Astrocyte of the spinal cord (primary cell): ENCODE measurements around the gene CEP83.
A peak's percentile ranks its signal among the peaks of the same experiment; 100 is the strongest.

Source experiments
- DNase-seq: peaks from one replicate; pipeline ENCODE4 v3.0.0; 2011; ENCODE audit warnings: low read depth, low spot score
- H3K4me3 ChIP-seq: 2 replicates; pipeline ENCODE4 v1.5.1; 2011; ENCODE audit warnings: low read depth, mild to moderate bottlenecking, low read length, moderate library complexity
- CTCF ChIP-seq: IDR thresholded peaks from 2 replicates; pipeline ENCODE4 v1.5.1; 2012; ENCODE audit warnings: low read depth, mild to moderate bottlenecking, low read length, inconsistent platforms
- in situ Hi-C: cut with HindIII; loops from 2 replicates; pipeline ENCODE4 v1.10.0; 2017; ENCODE audit warnings: low sequenced_read_pairs

The CEP83 gene

GRCh38 chr12:94500831-94501567 lies 41.3 kb upstream of the CEP83 start:
- in situ Hi-C loops = no loop called here
- no peak overlapping the region for H3K4me3 ChIP-seq
- no peak for DNase-seq
- no peak for TF ChIP-seq CTCF

- in situ Hi-C loops = no loop called here
- no peak for DNase-seq
- no peak overlapping the region for H3K4me3 ChIP-seq
- TF ChIP-seq CTCF = no peak
Measured at GRCh38 chr12:94498698-94499097, 39.0 kb upstream of the CEP83 start.

GRCh38 chr12:94498073-94498472 lies 38.4 kb upstream of the CEP83 start:
- in situ Hi-C loops = no loop called here
- no peak overlapping the region for H3K4me3 ChIP-seq
- DNase-seq = no peak
- no peak for TF ChIP-seq CTCF

GRCh38 chr12:94495445-94496115 lies 35.9 kb upstream of the CEP83 start:
- no peak overlapping the region for H3K4me3 ChIP-seq
- in situ Hi-C loops = no loop called here
- TF ChIP-seq CTCF = no peak
- DNase-seq = no peak

GRCh38 chr12:94491489-94491888 lies 31.8 kb upstream of the CEP83 start:
- DNase-seq = no peak
- no peak for TF ChIP-seq CTCF
- in situ Hi-C loops = no loop called here
- H3K4me3 ChIP-seq = no peak overlapping the region

- peak; percentile 5 for DNase-seq
- H3K4me3 ChIP-seq = no peak overlapping the region
- in situ Hi-C loops = no loop called here
- TF ChIP-seq CTCF = no peak
Measured at GRCh38 chr12:94488463-94488862, 28.8 kb upstream of the CEP83 start.
